Mesenchymal stem cell (in vitro differentiated cells and primary cell): ENCODE measurements around the gene ATP2B1.

Experiments
- DNase-seq: peaks from one replicate; pipeline ENCODE4 v3.0.0-alpha.2; 2013
- H2AFZ ChIP-seq: one replicate; pipeline ENCODE4 v1.6.1; 2013; ENCODE audit warnings: low read depth, mild to moderate bottlenecking, control low read depth, inconsistent platforms, low read length, moderate library complexity
- H2AK5ac ChIP-seq: 2 replicates; pipeline ENCODE4 v1.6.1; 2013; ENCODE audit warnings: low read length, moderate library complexity, mild to moderate bottlenecking, inconsistent platforms; ENCODE audit not compliant: severe bottlenecking
- H2BK120ac ChIP-seq: one replicate; pipeline ENCODE4 v1.6.1; 2013; ENCODE audit warnings: low read depth, mild to moderate bottlenecking, inconsistent platforms, low read length, moderate library complexity
- H2BK12ac ChIP-seq, 2 experiments: one replicate each; pipeline ENCODE4 v1.6.1; 2013; ENCODE audit warnings: inconsistent platforms in 2 of 2, low read length in 2 of 2, mild to moderate bottlenecking in 2 of 2, moderate library complexity in 2 of 2, control low read depth in 1 of 2
- H2BK15ac ChIP-seq: one replicate; pipeline ENCODE4 v1.6.1; 2013; ENCODE audit warnings: mild to moderate bottlenecking, low read depth, inconsistent platforms; ENCODE audit not compliant: poor library complexity, severe bottlenecking
- H2BK5ac ChIP-seq: 2 replicates; pipeline ENCODE4 v1.6.1; 2013; ENCODE audit warnings: low read depth, mild to moderate bottlenecking, low read length, control low read depth, inconsistent platforms; ENCODE audit not compliant: poor library complexity, severe bottlenecking
- H3K14ac ChIP-seq, 2 experiments: one replicate each; pipeline ENCODE4 v1.6.1; 2013; ENCODE audit warnings: inconsistent platforms in 2 of 2, low read length in 2 of 2, control low read depth in 1 of 2, mild to moderate bottlenecking in 1 of 2, moderate library complexity in 1 of 2
- H3K18ac ChIP-seq, 2 experiments: one replicate each; pipeline ENCODE4 v1.6.1; 2013; ENCODE audit warnings: inconsistent platforms in 2 of 2, low read length in 2 of 2, control low read depth in 1 of 2, low read depth in 1 of 2, mild to moderate bottlenecking in 1 of 2
- H3K23ac ChIP-seq, 2 experiments: one replicate each; pipeline ENCODE4 v1.6.1; 2013; ENCODE audit warnings: inconsistent platforms in 2 of 2, low read length in 2 of 2, mild to moderate bottlenecking in 2 of 2, moderate library complexity in 2 of 2, control low read depth in 1 of 2
- H3K27ac ChIP-seq: 2 replicates; pipeline ENCODE4 v1.5.1; 2013; ENCODE audit warnings: mild to moderate bottlenecking, moderate library complexity, low read length, control low read depth, inconsistent platforms; ENCODE audit not compliant: poor library complexity, severe bottlenecking
- H3K27me3 ChIP-seq, 2 experiments: 2 replicates each; pipeline versions ENCODE4 v1.6.1 to v1.7.0; 2013; ENCODE audit warnings: low read length in 2 of 2, mild to moderate bottlenecking in 2 of 2, moderate library complexity in 2 of 2, control low read depth in 1 of 2, inconsistent platforms in 1 of 2; ENCODE audit not compliant: control insufficient read depth in 1 of 2, insufficient read depth in 1 of 2
- H3K36me3 ChIP-seq, 2 experiments: 2 replicates each; pipeline versions ENCODE4 v1.6.1 to v1.7.0; 2013; ENCODE audit warnings: low read length in 2 of 2, control low read depth in 1 of 2, inconsistent platforms in 1 of 2, low read depth in 1 of 2, mild to moderate bottlenecking in 1 of 2; ENCODE audit not compliant: insufficient read depth in 2 of 2, control insufficient read depth in 1 of 2
- H3K4ac ChIP-seq, 2 experiments: one replicate each; pipeline ENCODE4 v1.6.1; 2013; ENCODE audit warnings: inconsistent platforms in 2 of 2, low read length in 2 of 2, mild to moderate bottlenecking in 2 of 2, moderate library complexity in 2 of 2, control low read depth in 1 of 2, low read depth in 1 of 2
- H3K4me1 ChIP-seq: 2 replicates; pipeline ENCODE4 v1.6.1; 2013; ENCODE audit warnings: low read depth, low read length, control low read depth; ENCODE audit not compliant: control insufficient read depth, insufficient read depth
- H3K4me2 ChIP-seq: 2 replicates; pipeline ENCODE4 v1.6.1; 2013; ENCODE audit warnings: low read length, mild to moderate bottlenecking, inconsistent platforms; ENCODE audit not compliant: poor library complexity, severe bottlenecking
- H3K4me3 ChIP-seq, 2 experiments: 2 replicates each; pipeline versions ENCODE4 v1.5.1 to v1.7.0; 2013; ENCODE audit warnings: low read length in 2 of 2, mild to moderate bottlenecking in 2 of 2, control low read depth in 1 of 2, low read depth in 1 of 2; ENCODE audit not compliant: insufficient read depth in 1 of 2
- H3K79me1 ChIP-seq: replicated peaks from 2 replicates; pipeline ENCODE4 v1.6.1; 2013; ENCODE audit warnings: mild to moderate bottlenecking, control low read depth, low read length, inconsistent platforms; ENCODE audit not compliant: poor library complexity, severe bottlenecking
- H3K9ac ChIP-seq: 2 replicates; pipeline ENCODE4 v1.7.0; 2013; ENCODE audit warnings: mild to moderate bottlenecking, low read length, moderate library complexity
- H3K9me3 ChIP-seq: 2 replicates; pipeline ENCODE4 v1.7.0; 2013; ENCODE audit warnings: mild to moderate bottlenecking, low read length; ENCODE audit not compliant: control insufficient read depth
- H4K8ac ChIP-seq: one replicate; pipeline ENCODE4 v1.6.1; 2013; ENCODE audit warnings: inconsistent platforms, mild to moderate bottlenecking, low read length, moderate library complexity
- H4K91ac ChIP-seq: one replicate; pipeline ENCODE4 v1.6.1; 2013; ENCODE audit warnings: mild to moderate bottlenecking, low read length, inconsistent platforms
- WGBS: methylation state at CpG from one replicate; pipeline ENCODE4 v1.1.7; 2013; ENCODE audit warnings: mixed read lengths; 5-methylcytosine and 5-hydroxymethylcytosine counted together

ATP2B1 gene

GRCh38 chr12:89657066-89657465 lies 51.6 kb downstream of the ATP2B1 start:
- H4K91ac ChIP-seq: no peak overlapping the region
- H3K4me3 ChIP-seq: no peak overlapping the region
- peaks cover 24% of the 10 kb centered on the region for H3K79me1 ChIP-seq
- H2AFZ ChIP-seq: no peak overlapping the region
- WGBS: over 99% methylated on average over 2 of the region's 2 CpGs
- no peak overlapping the region for H2AK5ac ChIP-seq
- peaks cover 0 to 27% of the 10 kb centered on the region in 2 experiments for H3K36me3 ChIP-seq
- no peak overlapping the region for H2BK15ac ChIP-seq
- H3K27ac ChIP-seq: no peak overlapping the region
- no peak overlapping the region for H2BK120ac ChIP-seq
- H3K9ac ChIP-seq: no peak overlapping the region
- H2BK5ac ChIP-seq: no peak overlapping the region
- no peaks in the 10 kb centered on the region for H3K9me3 ChIP-seq
- no peak for DNase-seq
- H2BK12ac ChIP-seq: no peak overlapping the region
- no peaks in the 10 kb centered on the region for H3K4me1 ChIP-seq
- H4K8ac ChIP-seq: no peak overlapping the region
- H3K23ac ChIP-seq: no peak overlapping the region
- no peaks in the 10 kb centered on the region for H3K27me3 ChIP-seq
- no peak overlapping the region for H3K18ac ChIP-seq
- H3K14ac ChIP-seq: no peak overlapping the region
- H3K4ac ChIP-seq: no peak overlapping the region
- H3K4me2 ChIP-seq: no peak overlapping the region

DNA sequence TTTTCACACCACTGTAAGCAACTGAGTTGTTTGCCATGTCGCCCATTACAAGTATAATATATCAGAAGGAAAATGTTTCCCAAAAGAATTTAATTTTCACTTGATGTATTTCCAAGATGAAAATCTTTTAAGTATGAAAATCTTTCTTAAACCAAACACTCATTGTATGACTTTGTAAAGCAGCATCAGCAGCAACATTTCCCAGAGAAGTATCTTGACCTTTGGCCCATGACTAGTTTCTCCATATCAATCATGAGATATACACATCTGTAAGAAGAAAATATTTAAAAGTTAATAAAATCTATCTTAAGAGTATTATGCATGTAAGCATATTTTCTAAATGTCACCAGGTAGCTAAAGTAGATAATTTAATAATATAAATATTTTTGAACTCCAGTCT lies 52.8 kb downstream of the ATP2B1 start:
- Histone ChIP-seq H4K91ac (no peak overlapping the region), H3K9ac (no peak overlapping the region), H2BK120ac (no peak overlapping the region), H3K4ac (no peak overlapping the region), H3K14ac (no peak overlapping the region), H3K9me3 (no peaks in the 10 kb centered on the region), H2BK5ac (no peak overlapping the region), H3K4me2 (no peak overlapping the region), H3K23ac (no peak overlapping the region), H3K27me3 (no peaks in the 10 kb centered on the region), H3K4me3 (no peak overlapping the region), H3K36me3 (peaks cover 0 to 40% of the 10 kb centered on the region in 2 experiments), H2AFZ (no peak overlapping the region), H2BK15ac (no peak overlapping the region), H2AK5ac (no peak overlapping the region), H3K4me1 (peaks cover 1% of the 10 kb centered on the region), H3K27ac (no peak overlapping the region), H2BK12ac (no peak overlapping the region), H4K8ac (no peak overlapping the region), H3K79me1 (peaks cover 27% of the 10 kb centered on the region), H3K18ac (no peak overlapping the region)
- WGBS: no CpG with 5 or more reads among the region's 1 CpG
- DNase-seq: peak; percentile 49

GRCh38 chr12:89651192-89651591 lies 57.4 kb downstream of the ATP2B1 start:
- DNase-seq: no peak
- Histone ChIP-seq H2BK15ac (no peak overlapping the region), H3K14ac (no peak overlapping the region), H2BK120ac (no peak overlapping the region), H2AK5ac (no peak overlapping the region), H3K4me3 (no peak overlapping the region), H3K18ac (no peak overlapping the region), H2BK5ac (no peak overlapping the region), H3K4me1 (peaks cover 1% of the 10 kb centered on the region), H3K36me3 (peaks cover 3 to 82% of the 10 kb centered on the region in 2 experiments), H3K9ac (no peak overlapping the region), H3K27me3 (no peaks in the 10 kb centered on the region), H2BK12ac (no peak overlapping the region), H3K23ac (no peak overlapping the region), H4K8ac (no peak overlapping the region), H3K27ac (no peak overlapping the region), H3K9me3 (no peaks in the 10 kb centered on the region), H4K91ac (no peak overlapping the region), H2AFZ (no peak overlapping the region), H3K4ac (no peak overlapping the region), H3K4me2 (no peak overlapping the region), H3K79me1 (peaks cover 34% of the 10 kb centered on the region)
- WGBS: 93% methylated on average over 3 of the region's 4 CpGs

DNA sequence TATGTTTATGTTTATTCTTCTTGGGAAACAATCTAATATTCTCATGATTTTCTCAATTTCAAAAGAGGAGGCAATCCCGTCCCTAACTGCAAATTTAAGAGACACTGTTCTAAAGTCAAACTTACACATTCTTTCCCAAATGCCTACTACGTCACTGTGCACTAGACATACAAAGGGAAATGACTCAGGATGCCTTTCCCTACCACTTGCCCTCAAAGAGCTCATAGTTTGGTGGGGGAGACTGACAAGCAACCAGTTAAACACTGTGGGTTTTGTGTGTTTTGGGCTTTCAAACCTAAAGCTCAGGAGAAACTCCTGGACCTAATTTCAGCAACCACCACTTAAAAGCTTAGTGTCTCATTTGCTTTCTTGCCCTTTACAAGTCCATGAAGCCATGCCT lies 58.4 kb downstream of the ATP2B1 start:
- Histone ChIP-seq H3K27me3 (no peaks in the 10 kb centered on the region), H4K91ac (no peak overlapping the region), H3K79me1 (peaks cover 37% of the 10 kb centered on the region), H3K4me3 (no peak overlapping the region), H2AK5ac (no peak overlapping the region), H3K4me1 (peaks cover 1% of the 10 kb centered on the region), H2BK15ac (no peak overlapping the region), H3K27ac (no peak overlapping the region), H4K8ac (no peak overlapping the region), H2BK12ac (no peak overlapping the region), H3K23ac (no peak overlapping the region), H3K4ac (no peak overlapping the region), H2BK120ac (no peak overlapping the region), H2BK5ac (no peak overlapping the region), H3K9me3 (no peaks in the 10 kb centered on the region), H3K36me3 (peaks cover 3 to 82% of the 10 kb centered on the region in 2 experiments), H3K14ac (no peak overlapping the region), H2AFZ (no peak overlapping the region), H3K9ac (no peak overlapping the region), H3K4me2 (no peak overlapping the region), H3K18ac (no peak overlapping the region)
- DNase-seq: no peak
- 58% methylated on average over 2 of the region's 2 CpGs for WGBS
